ENCODE results near the gene KLF16. TPM values are rescaled to one million over a fixed set of nuclear protein-coding genes. Genes with fewer than 3 reads are reported as not detected.

KLF16 gene
- total RNA-seq, 1 donor = 6.9 TPM

- no peak overlapping the region for H3K4me3 ChIP-seq (ENCODE audit: insufficient read depth, low read length)
- H3K4me2 ChIP-seq (ENCODE audit: insufficient read depth, low read length) = no peak overlapping the region
- H3K27me3 ChIP-seq (ENCODE audit: insufficient read depth, low read length) = no peaks in the 10 kb centered on the region
- no peak for DNase-seq (ENCODE audit: insufficient read length, low spot score, missing footprints)
- peaks cover 68% of the 10 kb centered on the region for H3K79me2 ChIP-seq (ENCODE audit: insufficient read depth, low read length)
- no peaks in the 10 kb centered on the region for H3K4me1 ChIP-seq (ENCODE audit: insufficient read depth, low read length)
- H3K36me3 ChIP-seq (ENCODE audit: insufficient read depth, low read length) = peaks cover 16% of the 10 kb centered on the region
- H3K27ac ChIP-seq (ENCODE audit: low read depth, low read length) = no peak overlapping the region
- TF ChIP-seq, protein P1, sequence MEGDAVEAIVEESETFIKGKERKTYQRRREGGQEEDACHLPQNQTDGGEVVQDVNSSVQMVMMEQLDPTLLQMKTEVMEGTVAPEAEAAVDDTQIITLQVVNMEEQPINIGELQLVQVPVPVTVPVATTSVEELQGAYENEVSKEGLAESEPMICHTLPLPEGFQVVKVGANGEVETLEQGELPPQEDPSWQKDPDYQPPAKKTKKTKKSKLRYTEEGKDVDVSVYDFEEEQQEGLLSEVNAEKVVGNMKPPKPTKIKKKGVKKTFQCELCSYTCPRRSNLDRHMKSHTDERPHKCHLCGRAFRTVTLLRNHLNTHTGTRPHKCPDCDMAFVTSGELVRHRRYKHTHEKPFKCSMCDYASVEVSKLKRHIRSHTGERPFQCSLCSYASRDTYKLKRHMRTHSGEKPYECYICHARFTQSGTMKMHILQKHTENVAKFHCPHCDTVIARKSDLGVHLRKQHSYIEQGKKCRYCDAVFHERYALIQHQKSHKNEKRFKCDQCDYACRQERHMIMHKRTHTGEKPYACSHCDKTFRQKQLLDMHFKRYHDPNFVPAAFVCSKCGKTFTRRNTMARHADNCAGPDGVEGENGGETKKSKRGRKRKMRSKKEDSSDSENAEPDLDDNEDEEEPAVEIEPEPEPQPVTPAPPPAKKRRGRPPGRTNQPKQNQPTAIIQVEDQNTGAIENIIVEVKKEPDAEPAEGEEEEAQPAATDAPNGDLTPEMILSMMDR (IDR thresholded peaks at IDR 0.05; ENCODE audit: extremely low read depth, low read depth, low read length) = no peak
- no peak overlapping the region for H2AFZ ChIP-seq (ENCODE audit: low read length)
- H3K9me3 ChIP-seq (ENCODE audit: low read depth, low read length) = no peaks in the 10 kb centered on the region
- peaks cover 56% of the 10 kb centered on the region for H4K20me1 ChIP-seq (ENCODE audit: insufficient read depth, low read length)
Observed at GRCh38 chr19:1829958-1830357, 33.4 kb downstream of the KLF16 start.

GRCh38 chr19:1828279-1829238, 34.8 kb downstream of the KLF16 start:
- no peaks in the 10 kb centered on the region for H3K27me3 ChIP-seq (ENCODE audit: insufficient read depth, low read length)
- no peak overlapping the region for H3K4me3 ChIP-seq (ENCODE audit: insufficient read depth, low read length)
- no peaks in the 10 kb centered on the region for H3K9me3 ChIP-seq (ENCODE audit: low read depth, low read length)
- H3K4me1 ChIP-seq (ENCODE audit: insufficient read depth, low read length) = no peaks in the 10 kb centered on the region
- TF ChIP-seq, protein P1 (IDR thresholded peaks at IDR 0.05; ENCODE audit: extremely low read depth, low read depth, low read length) = no peak
- H3K79me2 ChIP-seq (ENCODE audit: insufficient read depth, low read length) = peaks cover 54% of the 10 kb centered on the region
- peaks cover 42% of the 10 kb centered on the region for H4K20me1 ChIP-seq (ENCODE audit: insufficient read depth, low read length)
- DNase-seq (ENCODE audit: insufficient read length, low spot score, missing footprints) = no peak
- peaks cover 16% of the 10 kb centered on the region for H3K36me3 ChIP-seq (ENCODE audit: insufficient read depth, low read length)
- no peak overlapping the region for H2AFZ ChIP-seq (ENCODE audit: low read length)
- H3K4me2 ChIP-seq (ENCODE audit: insufficient read depth, low read length) = no peak overlapping the region
- H3K27ac ChIP-seq (ENCODE audit: low read depth, low read length) = no peak overlapping the region

DNA sequence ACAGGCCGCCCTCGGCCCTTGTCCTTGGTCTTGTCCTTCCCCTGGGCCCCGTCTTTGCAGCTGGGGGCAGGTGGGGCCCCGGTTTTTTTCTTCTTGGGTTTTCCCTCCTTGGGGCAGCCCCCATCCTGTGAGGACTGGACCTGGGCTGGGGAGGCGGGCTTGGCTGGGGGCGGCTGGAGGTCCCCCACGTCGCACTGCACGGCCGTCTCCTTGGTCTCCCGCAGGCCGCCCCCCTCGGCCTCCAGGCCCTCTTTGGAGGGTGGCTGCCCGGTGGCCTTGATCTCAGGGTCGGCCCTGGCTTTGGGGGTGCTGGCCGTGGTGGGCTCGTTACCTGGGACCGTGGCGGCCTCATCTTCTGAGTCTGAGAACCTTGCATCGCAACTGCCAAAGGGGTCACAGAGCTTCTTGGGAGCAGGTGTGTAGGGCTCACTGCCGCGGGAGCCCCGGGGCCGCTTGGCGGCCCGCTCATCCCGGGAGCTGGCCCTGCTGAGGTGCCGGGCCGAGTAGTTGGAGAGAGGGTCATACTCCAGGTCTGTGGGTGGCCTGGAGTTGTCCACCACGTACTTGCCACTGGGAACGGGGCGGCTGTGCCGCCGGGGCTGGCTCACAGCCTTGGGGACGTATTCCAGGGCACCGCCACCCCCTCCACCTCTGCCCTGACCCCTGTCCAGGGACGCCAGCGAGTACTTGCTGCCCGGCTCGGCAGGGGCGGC, 35.7 kb downstream of the KLF16 start:
- H3K4me1 ChIP-seq (ENCODE audit: insufficient read depth, low read length) = no peaks in the 10 kb centered on the region
- no peaks in the 10 kb centered on the region for H3K27me3 ChIP-seq (ENCODE audit: insufficient read depth, low read length)
- H3K27ac ChIP-seq (ENCODE audit: low read depth, low read length) = no peak overlapping the region
- DNase-seq (ENCODE audit: insufficient read length, low spot score, missing footprints) = peak; percentile 90
- H3K9me3 ChIP-seq (ENCODE audit: low read depth, low read length) = no peaks in the 10 kb centered on the region
- H3K36me3 ChIP-seq (ENCODE audit: insufficient read depth, low read length) = peaks cover 16% of the 10 kb centered on the region
- H3K79me2 ChIP-seq (ENCODE audit: insufficient read depth, low read length) = peaks cover 46% of the 10 kb centered on the region
- no peak overlapping the region for H3K4me3 ChIP-seq (ENCODE audit: insufficient read depth, low read length)
- peaks cover 40% of the 10 kb centered on the region for H4K20me1 ChIP-seq (ENCODE audit: insufficient read depth, low read length)
- no peak overlapping the region for H2AFZ ChIP-seq (ENCODE audit: low read length)
- no peak overlapping the region for H3K4me2 ChIP-seq (ENCODE audit: insufficient read depth, low read length)
- TF ChIP-seq, protein P1 (IDR thresholded peaks at IDR 0.05; ENCODE audit: extremely low read depth, low read depth, low read length) = no peak
